BJ (cell line): ENCODE measurements around the gene CDK12. TPM values are rescaled to one million over a fixed set of nuclear protein-coding genes. Genes with fewer than 3 reads are reported as not detected.
"Not testable (repeated sequence)": the region's sequence is repeated elsewhere in the genome, so short reads cannot be mapped to it uniquely, and the experiment has no call there.

Source experiments
- CTCF ChIA-PET: fragments of 350-600 bp; formaldehyde crosslinking; extraction: SDS; loops from one replicate; lab custom pipeline; 2021; ENCODE audit warnings: antibody characterized with exemption, inconsistent platforms; lab: Yijun Ruan, JAX
- POLR2A ChIA-PET: fragments of 300-600 bp; sonication (Branson Sonifier 250); formaldehyde crosslinking; extraction: SDS; loops from one replicate; lab custom pipeline; 2021; ENCODE audit warnings: antibody characterized with exemption; lab: Charles Lee
- DNase-seq: peaks from one replicate; pipeline ENCODE4 v3.0.0-alpha.2; 2011; ENCODE audit warnings: low read depth
- H3K27me3 ChIP-seq: 2 replicates; pipeline ENCODE4 v1.6.0; 2011; ENCODE audit warnings: low read length; ENCODE audit not compliant: control insufficient read depth, insufficient read depth
- H3K36me3 ChIP-seq: 2 replicates; pipeline ENCODE4 v1.5.1; 2011; ENCODE audit warnings: low read length; ENCODE audit not compliant: control insufficient read depth, insufficient read depth
- H3K4me3 ChIP-seq: 2 replicates; pipeline ENCODE4 v1.5.1; 2011; ENCODE audit warnings: low read depth, mild to moderate bottlenecking, control low read depth, low read length
- polyA plus RNA-seq: library from polyadenylated mRNA; depleted of rRNA; stranded (reverse); fragments of >200 nt; gene quantifications from 2 replicates; pipeline ENCODE4 v1.2.3, GENCODE V29; 2011
- TF ChIP-seq, protein P1 (sequence below): IDR thresholded peaks from 2 replicates; pipeline ENCODE4 v1.5.1; 2011; ENCODE audit warnings: low read depth, mild to moderate bottlenecking, control low read depth, inconsistent platforms, low read length, moderate library complexity; ENCODE audit not compliant: insufficient read depth

The CDK12 gene
- polyA plus RNA-seq, 1 experiment: 16.6 TPM

DNA sequence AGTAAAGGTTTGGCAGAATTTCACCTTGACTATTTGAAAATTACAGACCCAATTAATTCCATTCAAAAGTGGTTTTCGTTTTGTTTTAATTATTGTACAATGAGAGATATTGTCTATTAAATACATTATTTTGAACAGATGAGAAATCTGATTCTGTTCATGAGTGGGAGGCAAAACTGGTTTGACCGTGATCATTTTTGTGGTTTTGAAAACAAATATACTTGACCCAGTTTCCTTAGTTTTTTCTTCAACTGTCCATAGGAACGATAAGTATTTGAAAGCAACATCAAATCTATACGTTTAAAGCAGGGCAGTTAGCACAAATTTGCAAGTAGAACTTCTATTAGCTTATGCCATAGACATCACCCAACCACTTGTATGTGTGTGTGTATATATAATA, 72.6 kb downstream of the CDK12 start:
- Histone ChIP-seq H3K36me3 (peaks cover 9% of the 10 kb centered on the region), H3K4me3 (no peak overlapping the region), H3K27me3 (no peaks in the 10 kb centered on the region)
- ChIA-PET POLR2A (no interaction called here), CTCF (no interaction called here)
- TF ChIP-seq, protein P1, sequence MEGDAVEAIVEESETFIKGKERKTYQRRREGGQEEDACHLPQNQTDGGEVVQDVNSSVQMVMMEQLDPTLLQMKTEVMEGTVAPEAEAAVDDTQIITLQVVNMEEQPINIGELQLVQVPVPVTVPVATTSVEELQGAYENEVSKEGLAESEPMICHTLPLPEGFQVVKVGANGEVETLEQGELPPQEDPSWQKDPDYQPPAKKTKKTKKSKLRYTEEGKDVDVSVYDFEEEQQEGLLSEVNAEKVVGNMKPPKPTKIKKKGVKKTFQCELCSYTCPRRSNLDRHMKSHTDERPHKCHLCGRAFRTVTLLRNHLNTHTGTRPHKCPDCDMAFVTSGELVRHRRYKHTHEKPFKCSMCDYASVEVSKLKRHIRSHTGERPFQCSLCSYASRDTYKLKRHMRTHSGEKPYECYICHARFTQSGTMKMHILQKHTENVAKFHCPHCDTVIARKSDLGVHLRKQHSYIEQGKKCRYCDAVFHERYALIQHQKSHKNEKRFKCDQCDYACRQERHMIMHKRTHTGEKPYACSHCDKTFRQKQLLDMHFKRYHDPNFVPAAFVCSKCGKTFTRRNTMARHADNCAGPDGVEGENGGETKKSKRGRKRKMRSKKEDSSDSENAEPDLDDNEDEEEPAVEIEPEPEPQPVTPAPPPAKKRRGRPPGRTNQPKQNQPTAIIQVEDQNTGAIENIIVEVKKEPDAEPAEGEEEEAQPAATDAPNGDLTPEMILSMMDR: no peak
- no peak for DNase-seq

DNA sequence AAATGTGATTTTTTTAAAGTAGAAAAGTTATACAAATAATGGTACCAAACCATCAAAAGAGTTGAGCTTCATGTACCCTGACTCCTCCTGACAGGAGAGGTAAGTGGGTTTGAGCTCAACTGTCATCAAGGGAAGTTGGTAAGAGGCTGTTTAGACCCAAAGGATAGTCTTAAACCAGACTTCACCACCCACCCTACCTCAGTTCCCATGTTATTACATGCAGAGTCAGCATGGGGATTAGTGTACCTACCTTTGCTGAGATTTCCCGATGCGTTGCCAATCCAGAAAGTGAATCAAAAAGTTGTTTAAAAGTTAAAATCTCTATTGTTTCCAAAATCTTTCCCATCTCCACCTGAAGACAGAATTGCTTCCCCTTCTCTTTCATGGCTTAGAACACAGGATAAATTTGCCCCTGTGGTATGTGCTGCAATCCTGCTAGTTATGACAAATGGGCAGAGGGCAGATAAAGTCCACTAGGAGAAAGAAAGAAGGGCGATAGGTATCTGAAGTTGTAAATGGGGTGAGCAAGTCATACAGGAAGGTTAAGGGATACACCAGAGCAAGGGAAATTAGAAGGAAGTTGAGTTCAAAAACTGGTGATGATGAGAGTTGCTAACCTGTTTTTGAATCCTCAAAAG, 73.6 kb downstream of the CDK12 start:
- ChIA-PET POLR2A (no interaction called here), CTCF (interaction anchor here (3.3 to 6.4 kb wide), 2 partner anchors 13 to 87 kb away, joined by 26 to 39 read pairs; no protein-coding TSS in a partner anchor)
- no peaks in the 10 kb centered on the region for H3K27me3 ChIP-seq
- no peak overlapping the region for H3K4me3 ChIP-seq
- H3K36me3 ChIP-seq: peaks cover 9% of the 10 kb centered on the region
- TF ChIP-seq, protein P1: no peak
- DNase-seq: no peak

DNA sequence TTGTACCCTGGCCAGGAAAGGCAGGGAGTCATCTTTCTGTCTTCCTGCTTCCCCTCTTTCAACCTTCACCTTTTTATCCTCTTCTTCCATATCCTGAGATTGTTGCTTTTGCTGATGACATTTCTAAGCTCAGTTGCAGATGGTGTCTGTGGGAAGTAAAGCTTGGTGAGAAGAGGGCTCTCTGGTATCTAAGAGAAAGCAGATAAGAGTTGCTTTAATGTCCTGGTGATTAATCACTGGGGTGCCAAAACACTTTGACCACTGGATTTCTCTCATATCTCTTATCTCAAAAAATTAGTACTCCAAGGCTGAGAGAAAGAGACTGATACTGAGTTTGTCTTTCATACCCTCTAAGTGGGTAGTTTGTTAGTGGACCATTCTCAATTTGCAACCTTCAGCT, 75.2 kb downstream of the CDK12 start:
- no peak overlapping the region for H3K4me3 ChIP-seq
- TF ChIP-seq, protein P1: no peak
- no peaks in the 10 kb centered on the region for H3K27me3 ChIP-seq
- DNase-seq: no peak
- ChIA-PET POLR2A (no interaction called here), CTCF (interaction anchor here (0.7 to 6.4 kb wide), 6 partner anchors 9 to 86 kb away, joined by 3 to 39 read pairs (median 4); no protein-coding TSS in a partner anchor)
- H3K36me3 ChIP-seq: peaks cover 2% of the 10 kb centered on the region; the same call in 1 of the 2 replicates

DNA sequence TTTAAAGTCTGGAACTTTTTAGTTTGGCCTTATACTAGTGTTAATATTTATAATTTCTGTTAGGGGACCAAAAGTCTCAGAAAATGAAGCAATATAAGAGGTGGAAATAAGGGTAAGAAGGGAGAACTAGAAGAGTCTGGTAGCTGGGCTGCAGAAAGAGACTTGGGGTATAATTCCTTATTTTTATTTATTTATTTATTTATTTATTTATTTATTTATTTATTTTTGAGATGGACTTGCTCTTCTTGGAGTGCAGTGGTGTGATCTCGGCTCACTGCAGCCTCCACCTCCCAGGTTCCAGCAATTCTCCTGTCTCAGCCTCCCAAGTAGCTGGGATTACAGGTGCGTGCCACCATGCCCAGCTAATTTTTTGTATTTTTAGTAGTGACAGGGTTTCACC, 76.1 kb downstream of the CDK12 start:
- DNase-seq, POLR2A ChIA-PET: not testable (repeated sequence)

DNA sequence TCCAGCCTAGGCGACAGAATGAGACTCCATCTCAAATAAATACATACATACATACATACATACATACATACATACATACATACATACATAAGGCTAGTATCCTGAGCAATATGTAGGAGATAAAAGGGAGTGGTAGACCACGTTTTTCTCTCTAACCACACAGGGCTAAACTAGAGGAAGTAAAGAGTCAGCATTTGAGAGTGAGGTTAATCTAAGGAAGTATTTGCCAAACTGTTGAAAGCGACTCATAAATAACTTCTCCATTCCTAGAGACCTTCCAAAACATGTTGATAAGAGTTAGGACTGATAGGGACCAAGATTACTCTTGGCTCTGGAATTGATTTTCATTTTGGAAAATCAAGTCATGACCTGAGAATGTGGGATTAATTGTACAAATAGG, 77.6 kb downstream of the CDK12 start:
- Histone ChIP-seq H3K36me3 (no peaks in the 10 kb centered on the region), H3K4me3 (no peak overlapping the region), H3K27me3 (no peaks in the 10 kb centered on the region)
- ChIA-PET POLR2A (no interaction called here), CTCF (interaction anchor here (0.8 to 6.4 kb wide), 3 partner anchors 9 to 83 kb away, joined by 3 to 39 read pairs (median 10); no protein-coding TSS in a partner anchor)
- TF ChIP-seq, protein P1: no peak
- no peak for DNase-seq

More for the DNA sequence above, 76.1 kb downstream of the CDK12 start:
- H3K4me3 ChIP-seq, H3K36me3 ChIP-seq, H3K27me3 ChIP-seq: not testable (repeated sequence)
- CTCF ChIA-PET: interaction anchor here (1.0 to 6.4 kb wide), 5 partner anchors 11 to 91 kb away, joined by 3 to 39 read pairs (median 4); no protein-coding TSS in a partner anchor
